Mesendoderm (in vitro differentiated cells): ENCODE results near the gene PDK3.

ENCODE experiments used
- DNase-seq: peaks from one replicate; pipeline ENCODE4 v3.0.0; 2013
- H2AK5ac ChIP-seq: 2 replicates; pipeline ENCODE4 v1.6.1; 2013; ENCODE audit warnings: low read length, inconsistent platforms
- H2BK120ac ChIP-seq: 2 replicates; pipeline ENCODE4 v1.6.1; 2013; ENCODE audit warnings: low read depth, mild to moderate bottlenecking, low read length, moderate library complexity, mixed read lengths
- H2BK15ac ChIP-seq: replicated peaks from 2 replicates; pipeline ENCODE4 v1.6.1; 2013; ENCODE audit warnings: low read depth, mild to moderate bottlenecking, moderate library complexity
- H2BK5ac ChIP-seq: 2 replicates; pipeline ENCODE4 v1.6.1; 2013; ENCODE audit warnings: low read length, inconsistent platforms
- H3K18ac ChIP-seq: 2 replicates; pipeline ENCODE4 v1.6.1; 2013; ENCODE audit warnings: mild to moderate bottlenecking, low read length, mixed read lengths
- H3K23ac ChIP-seq: one replicate; pipeline ENCODE4 v1.6.1; 2013; ENCODE audit warnings: low read length
- H3K27ac ChIP-seq: 2 replicates; pipeline ENCODE4 v1.5.1; 2013; ENCODE audit warnings: low read depth, mild to moderate bottlenecking, inconsistent platforms, low read length, moderate library complexity
- H3K27me3 ChIP-seq: 2 replicates; pipeline ENCODE4 v1.6.1; 2013; ENCODE audit warnings: low read length, control low read depth, mild to moderate bottlenecking, inconsistent platforms; ENCODE audit not compliant: insufficient read depth, poor library complexity
- H3K36me3 ChIP-seq: 2 replicates; pipeline ENCODE4 v1.6.1; 2013; ENCODE audit warnings: low read length, inconsistent platforms; ENCODE audit not compliant: control insufficient read depth, insufficient read depth
- H3K4ac ChIP-seq: one replicate; pipeline ENCODE4 v1.6.1; 2013; ENCODE audit warnings: low read depth, mild to moderate bottlenecking, low read length, moderate library complexity
- H3K4me1 ChIP-seq: 2 replicates; pipeline ENCODE4 v1.6.1; 2013; ENCODE audit warnings: low read depth, low read length, inconsistent platforms; ENCODE audit not compliant: control insufficient read depth
- H3K4me2 ChIP-seq: 2 replicates; pipeline ENCODE4 v1.6.1; 2013; ENCODE audit warnings: low read length
- H3K4me3 ChIP-seq: 2 replicates; pipeline ENCODE4 v1.5.1; 2013; ENCODE audit warnings: mild to moderate bottlenecking, low read length
- H3K56ac ChIP-seq: one replicate; pipeline ENCODE4 v1.6.1; 2013; ENCODE audit warnings: low read length
- H3K79me1 ChIP-seq: 2 replicates; pipeline ENCODE4 v1.6.1; 2013; ENCODE audit warnings: low read length, inconsistent platforms
- H3K79me2 ChIP-seq: 2 replicates; pipeline ENCODE4 v1.6.1; 2013; ENCODE audit warnings: mild to moderate bottlenecking, low read length; ENCODE audit not compliant: control insufficient read depth, insufficient read depth
- H3K9ac ChIP-seq: 2 replicates; pipeline ENCODE4 v1.6.1; 2013; ENCODE audit warnings: low read length, inconsistent platforms
- H4K5ac ChIP-seq: one replicate; pipeline ENCODE4 v1.6.1; 2013; ENCODE audit warnings: low read length
- H4K8ac ChIP-seq: one replicate; pipeline ENCODE4 v1.6.1; 2013; ENCODE audit warnings: low read depth, mild to moderate bottlenecking, control low read depth, low read length, moderate library complexity
- WGBS: extraction: QIAGEN DNeasy Blood & Tissue Kit; methylation state at CpG from one replicate; pipeline ENCODE4 v1.1.7; 2013; ENCODE audit warnings: low lambda C conversion rate, missing lambda C conversion rate; ENCODE audit not compliant: insufficient coverage; ENCODE audit errors: extremely low coverage; 5-methylcytosine and 5-hydroxymethylcytosine counted together

Gene PDK3

GRCh38 chrX:24561121-24561520 lies 96.0 kb downstream of the PDK3 start:
- no peak overlapping the region for H4K8ac ChIP-seq
- no peak overlapping the region for H3K23ac ChIP-seq
- no peak overlapping the region for H3K18ac ChIP-seq
- no peaks in the 10 kb centered on the region for H3K27me3 ChIP-seq
- no peak overlapping the region for H3K27ac ChIP-seq
- H3K9ac ChIP-seq = no peak overlapping the region
- H3K56ac ChIP-seq = no peak overlapping the region
- peak; percentile 3 for DNase-seq
- no peak overlapping the region for H3K4me3 ChIP-seq
- no peak overlapping the region for H3K4me2 ChIP-seq
- H3K4me1 ChIP-seq = no peaks in the 10 kb centered on the region
- no peak overlapping the region for H2BK5ac ChIP-seq
- H2BK120ac ChIP-seq = no peak overlapping the region
- WGBS = no CpG with 5 or more reads among the region's 5 CpGs
- H2BK15ac ChIP-seq = no peak overlapping the region
- no peak overlapping the region for H3K4ac ChIP-seq
- no peaks in the 10 kb centered on the region for H3K79me2 ChIP-seq
- H3K36me3 ChIP-seq = no peaks in the 10 kb centered on the region
- H3K79me1 ChIP-seq = no peaks in the 10 kb centered on the region
- H4K5ac ChIP-seq = no peak overlapping the region
- no peak overlapping the region for H2AK5ac ChIP-seq

DNA sequence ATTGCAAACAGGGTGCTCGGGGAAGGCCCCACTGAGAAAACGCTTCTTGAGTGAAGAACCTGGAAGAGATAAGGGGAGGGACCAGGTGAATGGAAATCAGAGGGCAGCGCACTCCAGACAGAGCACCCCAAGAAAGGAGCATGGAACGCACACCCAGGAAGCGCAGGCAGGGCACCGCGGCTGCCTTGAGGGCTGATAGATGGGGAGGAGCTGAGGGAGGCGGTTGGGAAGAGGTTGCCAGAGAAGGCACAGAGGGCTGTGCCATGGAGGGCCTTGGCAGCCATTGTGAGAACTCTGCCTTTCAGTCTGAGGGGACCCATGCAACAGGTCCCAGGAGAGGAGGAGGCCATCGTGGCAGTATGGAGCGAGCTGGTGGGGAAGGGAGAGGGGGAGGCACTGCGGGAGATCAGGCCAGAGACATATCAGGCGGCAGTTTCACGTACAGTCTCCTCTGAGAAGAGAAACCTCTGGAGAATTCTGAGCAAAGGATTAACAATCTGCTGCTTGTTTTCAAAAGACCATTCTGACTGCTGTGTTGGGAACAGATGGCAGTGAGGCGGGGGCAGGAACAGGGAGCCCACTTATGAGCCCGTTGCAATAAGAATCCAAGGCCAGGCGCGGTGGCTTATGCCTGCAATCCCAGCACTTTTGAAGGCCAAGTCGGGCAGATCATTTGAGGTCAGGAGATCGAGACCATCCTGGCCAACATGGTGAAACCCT lies 98.4 kb downstream of the PDK3 start:
- no peak overlapping the region for H3K9ac ChIP-seq
- H2BK15ac ChIP-seq = no peak overlapping the region
- no peak overlapping the region for H2BK5ac ChIP-seq
- H3K79me2 ChIP-seq = no peaks in the 10 kb centered on the region
- no peaks in the 10 kb centered on the region for H3K36me3 ChIP-seq
- no peak overlapping the region for H2AK5ac ChIP-seq
- no peak overlapping the region for H4K5ac ChIP-seq
- no peak overlapping the region for H3K4ac ChIP-seq
- DNase-seq = no peak
- H3K56ac ChIP-seq = no peak overlapping the region
- no peaks in the 10 kb centered on the region for H3K4me1 ChIP-seq
- no peak overlapping the region for H3K27ac ChIP-seq
- H3K23ac ChIP-seq = no peak overlapping the region
- no peaks in the 10 kb centered on the region for H3K79me1 ChIP-seq
- no peaks in the 10 kb centered on the region for H3K27me3 ChIP-seq
- no CpG with 5 or more reads among the region's 19 CpGs for WGBS
- no peak overlapping the region for H4K8ac ChIP-seq
- H3K4me2 ChIP-seq = no peak overlapping the region
- no peak overlapping the region for H3K4me3 ChIP-seq
- no peak overlapping the region for H2BK120ac ChIP-seq
- H3K18ac ChIP-seq = no peak overlapping the region

- no peak for DNase-seq
- Histone ChIP-seq H3K9ac (no peak overlapping the region), H3K4me1 (no peaks in the 10 kb centered on the region), H3K56ac (no peak overlapping the region), H3K27ac (no peak overlapping the region), H2BK120ac (no peak overlapping the region), H3K4me3 (no peak overlapping the region), H3K4ac (no peak overlapping the region), H3K79me1 (no peaks in the 10 kb centered on the region), H3K23ac (no peak overlapping the region), H3K36me3 (no peaks in the 10 kb centered on the region), H2AK5ac (no peak overlapping the region), H3K18ac (no peak overlapping the region), H3K79me2 (no peaks in the 10 kb centered on the region), H2BK5ac (no peak overlapping the region), H4K8ac (no peak overlapping the region), H3K4me2 (no peak overlapping the region), H3K27me3 (no peaks in the 10 kb centered on the region), H4K5ac (no peak overlapping the region), H2BK15ac (no peak overlapping the region)
- no CpG with 5 or more reads among the region's 3 CpGs for WGBS
Observed at GRCh38 chrX:24566240-24566639, 101.2 kb downstream of the PDK3 start.

DNA sequence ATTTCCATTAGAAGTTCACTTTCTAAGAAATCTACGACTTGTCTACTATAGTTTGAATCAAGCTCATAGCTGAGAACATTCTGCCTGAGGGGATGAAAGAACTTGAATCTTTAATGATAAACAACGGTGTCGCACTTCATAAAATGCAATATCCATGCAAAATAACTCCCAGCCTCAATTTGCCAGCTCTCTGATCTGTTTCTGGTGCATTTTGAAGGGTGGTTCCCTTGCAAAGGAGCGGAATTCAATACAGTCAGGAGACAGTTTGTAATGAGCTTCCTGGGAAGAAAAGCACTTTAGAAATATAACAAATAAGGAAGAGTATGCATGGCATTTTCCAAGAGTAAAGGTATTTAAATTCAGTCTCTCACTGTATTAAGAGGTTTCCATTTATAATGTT lies 102.1 kb downstream of the PDK3 start:
- H3K4me3 ChIP-seq = no peak overlapping the region
- no peak overlapping the region for H2AK5ac ChIP-seq
- no CpG with 5 or more reads among the region's 4 CpGs for WGBS
- no peak for DNase-seq
- no peaks in the 10 kb centered on the region for H3K36me3 ChIP-seq
- no peak overlapping the region for H3K27ac ChIP-seq
- H3K79me1 ChIP-seq = no peaks in the 10 kb centered on the region
- H3K23ac ChIP-seq = no peak overlapping the region
- no peak overlapping the region for H2BK5ac ChIP-seq
- no peaks in the 10 kb centered on the region for H3K79me2 ChIP-seq
- H3K27me3 ChIP-seq = no peaks in the 10 kb centered on the region
- no peak overlapping the region for H4K5ac ChIP-seq
- H3K18ac ChIP-seq = no peak overlapping the region
- no peaks in the 10 kb centered on the region for H3K4me1 ChIP-seq
- H3K9ac ChIP-seq = no peak overlapping the region
- no peak overlapping the region for H3K56ac ChIP-seq
- H3K4ac ChIP-seq = no peak overlapping the region
- no peak overlapping the region for H4K8ac ChIP-seq
- H2BK120ac ChIP-seq = no peak overlapping the region
- no peak overlapping the region for H2BK15ac ChIP-seq
- no peak overlapping the region for H3K4me2 ChIP-seq

GRCh38 chrX:24574743-24575142 lies 109.7 kb downstream of the PDK3 start:
- Histone ChIP-seq H3K79me2 (no peaks in the 10 kb centered on the region), H2BK120ac (no peak overlapping the region), H3K4me1 (no peaks in the 10 kb centered on the region), H3K27me3 (no peaks in the 10 kb centered on the region), H3K79me1 (no peaks in the 10 kb centered on the region), H3K18ac (no peak overlapping the region), H3K27ac (no peak overlapping the region), H3K9ac (no peak overlapping the region), H2BK5ac (no peak overlapping the region), H3K4me2 (no peak overlapping the region), H4K5ac (no peak overlapping the region), H2BK15ac (no peak overlapping the region), H3K4ac (no peak overlapping the region), H3K56ac (no peak overlapping the region), H4K8ac (no peak overlapping the region), H3K4me3 (no peak overlapping the region), H3K23ac (no peak overlapping the region), H2AK5ac (no peak overlapping the region), H3K36me3 (no peaks in the 10 kb centered on the region)
- WGBS = no CpG with 5 or more reads among the region's 4 CpGs
- DNase-seq = no peak

DNA sequence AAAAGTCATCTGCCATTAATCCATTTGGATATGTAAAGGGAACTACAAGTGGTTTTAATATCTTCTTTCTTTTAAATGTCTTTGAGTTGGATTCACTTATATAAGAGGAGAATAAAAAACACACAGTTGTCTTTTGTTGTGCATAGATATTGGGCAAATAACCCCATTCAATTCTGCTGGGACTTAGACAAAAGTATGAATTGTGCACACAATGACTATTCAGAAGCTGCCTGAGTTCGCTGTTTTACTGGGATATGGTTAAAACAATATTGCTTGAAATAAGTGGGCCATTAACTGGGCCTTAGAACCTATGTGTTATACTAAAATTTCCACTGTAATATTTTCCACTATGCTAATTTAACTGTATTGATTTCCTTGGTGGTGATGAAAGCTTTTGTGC lies 110.4 kb downstream of the PDK3 start:
- Histone ChIP-seq H3K4me1 (no peaks in the 10 kb centered on the region), H3K79me2 (no peaks in the 10 kb centered on the region), H3K18ac (no peak overlapping the region), H3K27ac (no peak overlapping the region), H4K5ac (no peak overlapping the region), H2BK120ac (no peak overlapping the region), H3K23ac (no peak overlapping the region), H2BK15ac (no peak overlapping the region), H2BK5ac (no peak overlapping the region), H3K79me1 (no peaks in the 10 kb centered on the region), H4K8ac (no peak overlapping the region), H3K27me3 (no peaks in the 10 kb centered on the region), H3K4me3 (no peak overlapping the region), H2AK5ac (no peak overlapping the region), H3K56ac (no peak overlapping the region), H3K36me3 (no peaks in the 10 kb centered on the region), H3K4ac (no peak overlapping the region), H3K4me2 (no peak overlapping the region), H3K9ac (no peak overlapping the region)
- no CpG with 5 or more reads among the region's 1 CpG for WGBS
- DNase-seq = no peak
